HUDEP-2 (cell line): ENCODE measurements around the gene PIK3R1.

Experiments
- DNase-seq, 76 experiments: peaks; one replicate each; lab custom pipeline; 2025; ENCODE audit not compliant: unreplicated experiment in 76 of 76; lab: John Stamatoyannopoulos, UW

Gene PIK3R1

DNA sequence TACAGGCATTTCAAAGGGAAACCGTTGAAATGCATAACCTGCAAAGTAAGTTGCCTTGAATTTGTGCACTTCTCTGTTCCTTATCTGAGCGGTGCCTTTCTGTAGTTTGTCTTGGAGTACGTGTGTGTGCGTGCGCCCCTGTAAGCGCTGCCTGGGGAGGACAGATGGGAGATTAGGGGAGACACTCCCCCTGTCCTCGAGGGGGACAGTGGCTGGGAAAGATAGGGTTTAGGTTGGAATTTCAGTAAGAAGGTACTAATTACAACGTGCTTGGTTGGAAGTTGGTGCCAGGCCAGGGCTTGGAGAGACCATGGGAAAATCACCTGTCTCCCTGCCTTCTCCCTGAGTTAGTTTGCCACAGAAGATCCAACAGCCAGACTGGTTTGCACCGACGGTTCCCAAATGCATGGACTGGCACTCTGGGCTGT is 73.2 kb downstream of the PIK3R1 start:
- peak in 36 of 76 experiments; percentile 2 to 60 (median 20) for DNase-seq

DNA sequence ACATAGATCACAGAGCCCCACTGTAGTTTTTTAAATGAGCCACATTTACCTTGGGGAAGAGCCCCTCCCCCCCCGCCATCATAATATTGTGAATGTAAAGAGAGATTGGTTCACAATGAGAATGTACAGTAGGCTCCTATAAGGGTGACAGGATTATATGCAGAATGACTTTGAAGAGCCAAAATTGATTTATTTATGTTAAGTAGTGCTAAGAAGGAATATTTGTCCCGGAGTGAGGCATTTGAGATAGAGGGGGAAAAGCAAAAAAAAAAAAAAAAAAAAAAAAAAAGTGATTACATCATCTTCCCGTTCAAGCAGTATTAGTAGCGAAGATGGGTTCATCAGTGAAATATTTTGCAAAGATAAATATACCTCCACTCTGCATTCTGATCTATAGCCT is 73.9 kb downstream of the PIK3R1 start:
- peak in 1 of 76 experiments; percentile 6 for DNase-seq

DNA sequence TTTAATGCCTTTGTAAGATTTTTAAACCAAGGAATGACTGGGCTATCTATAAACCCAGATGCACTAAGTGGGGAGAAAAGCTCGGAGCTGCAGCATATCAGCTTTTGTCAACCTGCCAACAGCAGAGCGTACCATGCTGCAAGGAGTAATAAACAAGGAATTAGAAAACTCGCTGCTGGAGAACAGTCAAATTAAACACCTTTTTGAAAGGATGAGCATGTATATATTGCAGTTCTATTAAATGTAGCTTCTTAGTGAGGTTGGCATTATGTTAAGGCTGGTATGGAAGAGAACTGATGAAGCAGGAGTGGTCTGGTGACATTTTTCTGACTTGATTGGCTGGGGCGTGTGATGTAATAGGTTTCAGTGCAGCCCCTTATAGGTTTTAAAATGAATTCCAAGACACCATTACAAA is 74.7 kb downstream of the PIK3R1 start:
- peak in 64 of 76 experiments; percentile 5 to 79 (median 36) for DNase-seq

DNA sequence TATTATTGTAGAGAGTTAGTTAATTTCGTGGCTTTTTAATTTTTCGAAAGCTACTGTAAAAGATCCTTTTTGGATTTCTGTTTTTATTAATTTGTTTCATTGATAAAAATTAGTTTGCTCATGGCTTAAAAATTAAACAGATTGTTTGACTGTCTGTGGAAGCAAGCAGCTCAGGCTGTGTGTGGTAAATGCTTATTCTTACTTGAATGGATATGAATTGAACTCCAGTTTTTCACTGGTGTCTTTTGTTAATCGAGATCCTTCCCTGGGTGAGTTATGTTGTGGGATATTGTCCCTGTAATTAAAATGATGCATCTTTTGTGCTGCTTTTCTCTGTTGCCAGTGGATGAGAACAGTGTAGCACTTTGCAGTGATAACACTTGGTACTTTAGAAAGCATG is 75.3 kb downstream of the PIK3R1 start:
- no peak for DNase-seq

DNA sequence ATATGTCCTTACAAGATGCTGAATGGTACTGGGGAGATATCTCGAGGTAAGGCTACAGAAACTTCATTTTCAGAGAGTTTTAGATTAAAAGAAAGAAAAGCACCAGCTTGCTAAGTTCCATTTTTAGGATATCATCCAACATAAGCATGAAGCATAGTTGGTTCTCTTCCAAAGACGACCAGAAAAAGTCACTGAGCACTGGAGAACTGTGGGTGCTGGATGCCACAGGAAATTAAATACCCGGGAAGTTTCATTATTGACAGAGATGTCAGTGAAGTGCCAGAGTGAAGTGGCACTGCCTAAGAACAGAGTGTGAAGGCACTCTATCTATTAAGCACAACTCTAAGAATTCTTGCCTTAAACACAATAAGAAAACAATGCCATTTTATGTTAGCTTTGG is 76.8 kb downstream of the PIK3R1 start:
- DNase-seq = no peak

DNA sequence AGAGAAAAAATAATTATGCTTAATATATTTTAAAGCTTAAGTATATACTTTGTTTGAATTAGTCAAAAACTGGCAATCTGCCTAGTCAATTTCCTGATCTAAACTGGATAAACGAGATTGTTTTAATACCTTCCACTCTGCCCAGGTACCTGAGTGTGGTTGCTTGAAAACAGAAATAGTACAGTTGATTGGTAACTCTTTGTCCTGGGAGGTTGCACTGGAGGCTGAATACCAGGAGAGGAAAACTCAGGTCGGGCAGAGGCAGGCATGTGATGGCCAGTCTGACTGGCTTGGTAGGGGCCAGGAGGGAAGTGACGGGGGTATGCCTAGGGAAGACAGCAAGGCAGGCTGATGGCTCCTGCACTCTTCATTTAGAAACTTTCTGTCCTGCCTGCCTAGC is 80.2 kb downstream of the PIK3R1 start:
- DNase-seq = no peak

DNA sequence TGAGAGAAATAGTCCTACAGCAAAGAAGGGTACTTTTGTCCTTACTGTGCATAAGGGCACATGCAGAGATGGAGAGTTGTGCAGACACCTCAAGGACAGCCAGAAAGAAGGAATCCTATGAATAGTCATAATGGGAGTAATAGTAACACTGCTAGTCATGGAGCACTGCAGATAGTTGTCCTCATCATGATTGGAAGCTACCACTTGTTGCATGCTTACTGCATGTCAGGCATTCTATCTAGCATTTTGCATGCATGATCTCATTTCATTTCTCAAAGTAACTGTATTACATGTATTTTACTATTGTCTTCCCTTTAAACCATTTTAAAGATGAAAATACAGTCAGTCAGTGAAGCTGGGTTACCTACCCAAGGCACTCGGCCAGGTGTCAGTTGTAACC is 81.3 kb downstream of the PIK3R1 start:
- DNase-seq = no peak

DNA sequence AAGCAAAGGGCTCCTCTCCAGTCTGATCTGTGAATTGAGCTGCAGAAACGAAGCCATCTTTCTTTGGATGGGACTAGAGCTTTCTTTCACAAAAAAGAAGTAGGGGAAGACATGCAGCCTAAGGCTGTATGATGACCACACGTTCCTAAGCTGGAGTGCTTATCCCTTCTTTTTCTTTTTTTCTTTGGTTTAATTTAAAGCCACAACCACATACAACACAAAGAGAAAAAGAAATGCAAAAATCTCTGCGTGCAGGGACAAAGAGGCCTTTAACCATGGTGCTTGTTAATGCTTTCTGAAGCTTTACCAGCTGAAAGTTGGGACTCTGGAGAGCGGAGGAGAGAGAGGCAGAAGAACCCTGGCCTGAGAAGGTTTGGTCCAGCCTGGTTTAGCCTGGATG is 82.1 kb downstream of the PIK3R1 start:
- DNase-seq = no peak

DNA sequence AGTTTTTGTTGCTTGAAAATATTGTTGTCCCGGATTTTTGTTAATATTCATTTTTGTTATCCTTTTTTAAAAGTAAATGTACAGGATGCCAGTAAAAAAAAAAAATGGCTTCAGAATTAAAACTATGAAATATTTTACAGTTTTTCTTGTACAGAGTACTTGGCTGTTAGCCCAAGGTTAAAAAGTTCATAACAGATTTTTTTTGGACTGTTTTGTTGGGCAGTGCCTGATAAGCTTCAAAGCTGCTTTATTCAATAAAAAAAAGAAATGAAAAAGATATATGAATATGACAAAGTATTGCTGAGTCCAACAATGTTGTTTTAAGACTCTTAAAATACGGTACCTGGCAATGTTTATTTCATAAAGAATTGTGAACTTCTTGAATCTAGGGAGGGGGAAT is 82.9 kb downstream of the PIK3R1 start:
- no peak for DNase-seq

DNA sequence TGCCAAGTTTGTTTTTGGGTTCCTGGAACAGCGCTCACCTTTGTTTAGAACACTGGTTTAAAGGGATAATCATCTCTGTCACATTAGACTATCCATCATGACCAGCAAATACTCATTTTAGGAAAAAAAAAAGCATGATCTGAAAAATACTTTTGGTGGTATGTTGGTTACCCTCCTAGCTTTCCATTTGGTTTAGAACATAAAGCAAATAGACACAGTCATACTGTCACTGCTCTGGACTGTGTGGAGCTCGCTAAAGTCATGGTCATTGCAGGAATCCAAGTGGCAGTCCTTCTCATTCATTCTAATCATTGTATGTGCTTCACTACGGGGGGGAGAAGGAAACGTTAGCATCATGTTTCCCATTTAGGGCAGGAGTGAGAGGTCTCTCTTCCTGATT is 83.5 kb downstream of the PIK3R1 start:
- no peak for DNase-seq

DNA sequence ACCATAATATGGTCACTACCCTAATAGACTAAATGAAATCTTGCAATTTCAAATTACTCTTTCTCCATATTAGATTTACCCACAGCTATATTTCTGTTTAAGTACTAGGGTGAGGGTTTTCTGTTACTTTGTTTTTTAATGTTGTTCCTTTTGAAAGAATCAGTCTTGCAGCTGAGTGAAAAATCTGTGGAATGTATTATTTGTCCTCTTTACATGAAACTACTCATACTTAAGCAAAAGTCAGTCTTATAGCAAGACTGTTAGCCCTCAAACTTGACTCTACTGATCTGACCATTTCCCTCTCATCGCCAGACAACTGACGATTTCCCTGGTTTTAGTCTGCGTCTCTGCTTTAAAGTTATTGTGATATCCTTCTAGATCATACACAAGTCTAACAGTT is 84.0 kb downstream of the PIK3R1 start:
- no peak for DNase-seq

DNA sequence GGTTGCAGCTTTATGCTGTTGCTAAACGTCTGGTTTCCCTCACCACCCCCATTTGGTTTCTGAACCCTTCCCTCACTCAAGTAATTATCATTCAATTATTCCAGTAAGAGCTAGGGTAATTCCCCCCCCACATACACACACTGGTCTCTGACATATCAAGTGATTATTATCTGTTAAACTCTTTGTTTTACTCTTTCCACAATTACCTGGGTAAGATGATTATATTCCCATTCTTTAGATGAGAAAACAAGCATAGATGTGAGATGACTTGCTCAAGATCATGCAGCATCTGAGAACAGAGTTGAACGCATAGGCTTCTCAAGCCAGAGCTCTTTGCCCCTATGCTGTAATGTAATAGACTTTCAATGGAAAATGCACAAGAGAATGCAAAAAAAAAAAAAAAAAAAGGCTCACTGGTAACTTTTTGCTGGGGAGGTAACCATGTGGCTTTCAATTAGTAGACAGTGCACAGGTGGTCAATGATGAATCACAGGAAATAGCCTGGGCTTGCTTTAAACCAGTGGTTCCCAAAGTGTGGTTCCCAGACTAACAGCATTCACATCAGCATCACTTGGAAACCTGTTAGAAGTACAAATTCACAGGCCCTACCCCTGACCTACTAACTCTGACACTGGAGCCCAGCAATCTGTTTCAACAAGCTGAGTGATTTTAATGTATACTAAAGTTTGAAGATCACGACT is 87.6 kb downstream of the PIK3R1 start:
- DNase-seq = no peak

DNA sequence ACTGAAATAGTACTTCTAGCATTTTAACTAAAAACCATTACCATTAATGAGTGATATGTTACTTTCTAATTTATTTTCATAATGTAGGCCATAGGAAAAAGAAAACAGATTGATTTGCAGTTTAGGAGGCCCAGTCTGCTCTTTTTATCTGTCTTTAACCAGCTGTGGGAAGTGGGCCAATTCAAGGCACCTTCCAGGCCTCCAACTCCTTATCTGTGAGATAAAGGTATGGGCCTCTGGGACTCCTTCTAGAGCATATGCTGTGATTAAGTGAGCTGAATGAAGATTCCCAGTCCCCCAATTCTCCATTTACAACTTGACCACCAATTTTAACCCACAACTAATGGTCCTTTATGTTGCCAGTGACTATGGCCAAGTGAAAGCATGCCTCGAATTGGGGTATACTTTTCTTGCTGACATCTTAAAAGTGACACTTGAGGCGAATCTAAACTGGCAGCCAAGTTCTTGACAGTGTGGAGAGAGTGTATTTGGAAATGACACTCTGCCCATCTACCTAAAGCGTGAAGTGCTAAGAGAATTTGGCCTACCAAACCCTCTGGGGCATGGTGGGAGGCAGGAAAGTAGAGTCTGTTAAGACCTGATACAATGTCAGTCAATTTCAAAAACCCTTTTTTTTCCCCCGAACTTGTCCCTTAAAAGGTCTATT is 88.3 kb downstream of the PIK3R1 start:
- peak in 72 of 76 experiments; percentile 8 to 86 (median 60) for DNase-seq

DNA sequence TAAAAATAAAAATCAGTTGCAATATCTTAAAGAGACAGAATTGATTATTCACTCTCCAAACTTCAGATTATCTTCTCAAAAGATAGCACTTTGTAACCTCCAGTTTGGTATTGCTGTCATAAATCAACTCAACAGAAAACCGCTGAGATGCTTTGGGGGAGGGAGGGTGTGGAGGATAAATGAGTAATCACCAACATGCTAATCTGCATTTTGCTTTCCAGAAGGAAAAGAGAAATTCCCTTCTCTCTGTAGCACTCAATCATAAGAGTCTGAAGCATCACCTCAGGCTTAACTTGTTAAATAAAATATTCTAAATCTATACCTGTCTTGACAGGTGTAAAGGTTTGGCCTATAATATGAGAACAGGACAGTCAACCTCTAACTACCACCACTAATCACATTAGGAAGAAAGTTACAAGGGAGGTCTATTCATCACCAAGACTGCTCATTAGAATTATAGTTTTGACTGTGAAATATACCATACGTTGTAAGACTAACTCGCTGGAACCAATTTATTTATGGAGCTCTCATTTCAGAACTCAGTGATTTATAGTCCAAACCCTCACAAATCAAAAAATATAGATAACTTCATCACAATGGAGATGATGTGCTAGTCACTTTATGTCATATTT is 89.0 kb downstream of the PIK3R1 start:
- DNase-seq = peak in 2 of 76 experiments; percentile 11 to 33

DNA sequence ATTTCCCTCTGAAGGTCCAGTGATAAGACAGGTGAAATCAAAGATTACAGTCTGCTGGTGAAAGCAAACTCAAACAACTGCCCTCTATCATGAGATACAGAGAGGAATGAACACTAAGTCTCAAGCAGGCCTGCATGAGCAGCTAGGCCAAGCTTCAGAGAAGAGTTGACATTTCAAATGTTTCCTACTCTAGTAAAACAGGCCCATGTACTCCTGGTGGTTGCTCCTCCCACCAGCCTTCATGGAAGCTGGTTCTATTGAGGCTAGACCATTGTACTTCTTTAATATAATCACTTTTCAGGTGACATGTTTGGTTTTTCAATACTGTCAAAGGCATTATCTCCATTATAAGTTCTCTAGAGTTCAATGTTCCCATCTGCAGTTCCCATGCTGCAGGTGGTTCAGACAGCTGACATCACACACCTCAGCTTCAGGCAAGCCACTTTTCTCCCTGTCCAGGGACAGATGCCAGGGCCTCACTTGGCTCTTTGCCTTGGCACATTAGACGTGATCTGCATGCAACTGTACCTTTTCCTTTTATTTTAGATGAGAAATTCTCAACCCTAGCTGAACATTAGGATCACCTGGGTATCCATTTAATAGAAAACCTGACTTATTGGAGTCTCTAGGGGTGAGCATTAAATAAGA is 89.8 kb downstream of the PIK3R1 start:
- no peak for DNase-seq

DNA sequence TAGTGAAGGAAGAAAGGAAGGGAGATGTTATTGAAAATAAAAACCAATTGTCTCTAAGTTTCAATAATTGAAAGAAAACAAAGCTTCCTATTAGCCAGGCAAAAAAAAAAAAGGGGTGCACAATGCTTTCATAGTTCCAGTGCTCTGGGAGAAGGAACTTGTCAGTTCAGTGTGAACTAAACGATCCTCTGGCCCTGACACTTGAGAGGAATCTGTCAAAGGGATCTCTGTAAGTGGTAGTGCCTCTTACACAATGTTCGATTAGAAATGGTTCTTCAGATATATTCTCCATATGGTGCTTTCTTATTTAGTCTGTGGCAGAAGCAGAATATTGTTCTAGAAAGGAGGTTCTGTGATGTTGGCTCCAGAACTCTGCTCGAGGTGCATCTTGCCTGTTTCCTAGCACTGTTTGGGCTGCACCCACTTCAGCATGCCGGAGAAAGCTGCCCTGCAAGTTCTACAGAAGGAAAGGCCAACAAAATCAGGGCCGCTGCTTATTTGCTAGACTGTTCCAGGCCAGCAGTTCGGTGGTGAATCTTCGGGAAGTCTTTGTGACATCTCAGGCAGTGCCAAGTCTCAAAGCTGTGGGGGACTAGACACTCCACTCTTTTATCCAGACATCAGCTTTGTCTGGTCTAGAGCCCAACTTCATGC is 90.9 kb downstream of the PIK3R1 start:
- no peak for DNase-seq

DNA sequence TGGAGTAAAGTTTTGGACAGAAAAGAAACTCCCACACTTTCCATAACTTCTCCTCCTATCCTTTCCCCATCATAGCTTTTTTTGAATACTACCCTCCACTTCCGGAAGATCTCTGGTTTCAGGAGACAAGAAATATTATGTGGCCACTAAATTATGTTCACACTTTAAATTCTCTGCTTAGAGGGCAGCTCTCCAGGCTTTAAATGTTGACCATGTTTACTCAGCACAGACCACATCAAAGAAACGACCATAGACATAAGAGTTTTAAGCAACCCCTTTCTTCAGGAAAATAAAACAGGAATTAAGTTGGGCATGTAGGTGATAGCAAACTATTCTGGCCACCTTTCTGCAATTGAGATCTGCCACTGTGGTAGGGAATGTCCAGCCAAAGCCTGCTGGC is 97.8 kb downstream of the PIK3R1 start:
- no peak for DNase-seq

DNA sequence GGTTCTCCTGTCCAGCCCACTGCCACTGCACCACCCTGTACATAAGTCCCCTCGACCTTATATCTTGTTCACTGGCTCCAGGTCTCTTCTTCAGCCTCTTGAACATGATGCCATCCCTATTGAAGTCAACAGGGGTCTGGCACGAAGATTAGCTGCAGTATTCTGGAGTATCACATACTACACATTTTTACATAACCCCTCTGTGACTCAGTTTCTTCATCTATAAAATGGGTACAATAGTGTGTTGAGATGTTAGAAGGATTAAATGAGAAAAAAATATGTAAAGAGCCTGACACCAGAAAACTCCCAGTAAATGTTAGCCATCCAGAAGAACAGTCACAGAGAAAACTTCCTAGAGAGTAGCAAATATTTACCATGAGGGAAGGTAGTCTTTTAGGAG is 98.9 kb downstream of the PIK3R1 start:
- no peak for DNase-seq

DNA sequence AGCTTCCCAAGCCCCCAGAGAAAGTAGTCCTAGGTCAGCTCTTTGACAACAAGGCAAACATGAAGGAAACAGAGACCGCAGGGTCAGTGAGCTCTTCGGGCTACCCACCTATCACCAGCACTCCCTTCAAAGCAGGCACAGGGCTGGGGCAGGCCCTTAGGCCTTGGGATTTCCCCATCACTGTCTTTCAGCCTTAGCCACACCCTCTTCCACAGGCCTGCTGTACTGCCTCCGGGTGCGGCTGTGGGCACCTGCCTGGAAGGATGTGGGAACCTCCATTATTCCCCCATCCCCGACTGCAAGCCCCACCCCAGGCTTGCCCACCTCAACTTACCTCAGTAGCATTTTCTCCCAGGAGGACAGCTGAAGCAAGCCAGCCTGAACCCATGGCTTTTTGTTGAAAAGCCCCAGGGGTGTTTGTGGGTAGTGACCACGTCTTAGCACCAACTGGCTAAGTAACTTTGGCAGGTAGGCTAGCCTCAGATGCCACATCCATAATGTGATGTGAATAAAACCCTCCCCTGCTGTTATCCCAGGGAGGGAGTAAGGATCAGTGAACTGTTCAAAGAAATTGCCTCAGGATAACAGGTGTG is 100.2 kb downstream of the PIK3R1 start:
- peak in 1 of 76 experiments; percentile 28 for DNase-seq

DNA sequence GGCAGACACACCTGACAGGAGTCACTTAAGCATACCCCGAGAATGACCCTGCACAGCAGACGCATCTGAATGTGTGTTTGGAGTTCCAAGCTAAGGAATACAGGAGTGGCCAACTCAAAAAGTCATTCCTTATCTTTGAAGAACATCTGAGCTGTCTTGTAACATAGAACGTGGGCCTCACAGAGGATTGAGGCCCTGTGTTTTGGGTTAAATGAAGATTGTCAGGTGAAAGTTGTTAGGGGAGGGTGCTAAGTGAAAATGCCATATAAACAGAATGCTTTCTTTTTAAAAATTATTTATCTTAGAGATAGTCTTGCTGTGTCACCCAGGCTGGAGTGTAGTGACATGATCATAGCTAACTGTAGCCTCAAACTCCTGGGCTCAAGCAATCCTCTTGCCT is 100.9 kb downstream of the PIK3R1 start:
- DNase-seq = peak in 19 of 76 experiments; percentile 2 to 59 (median 35)
